ENCODE results near the gene NCF1.
"Not testable (repeated sequence)": the region's sequence is repeated elsewhere in the genome, so short reads cannot be mapped to it uniquely, and the experiment has no call there.

The NCF1 gene

GRCh38 chr7:74773760-74774750, at the start of gene NCF1:
NCF1 (plus strand) TSS chr7:74774011; CDS start chr7:74774032, 21 bp downstream.
- H3K27ac Mint-ChIP-seq; H3K4me1 Mint-ChIP-seq (ENCODE audit: low read depth); H3K9me3 Mint-ChIP-seq; H3K4me3 Mint-ChIP-seq; DNase-seq; H3K36me3 Mint-ChIP-seq (ENCODE audit: low read depth); H3K27me3 Mint-ChIP-seq: not testable (repeated sequence)

GRCh38 chr7:74725840-74726239, 48.0 kb upstream of the NCF1 start:
- Mint-ChIP-seq H3K27me3 (no peaks in the 10 kb centered on the region), H3K27ac (peak overlapping the region; percentile 52), H3K9me3 (no peaks in the 10 kb centered on the region), H3K4me1 (ENCODE audit: low read depth) (peaks cover 5% of the 10 kb centered on the region), H3K4me3 (no peak overlapping the region), H3K36me3 (ENCODE audit: low read depth) (peaks cover 47% of the 10 kb centered on the region)
- DNase-seq = no peak

GRCh38 chr7:74726309-74727101, 47.3 kb upstream of the NCF1 start:
- Mint-ChIP-seq H3K36me3 (ENCODE audit: low read depth) (peaks cover 49% of the 10 kb centered on the region), H3K4me1 (ENCODE audit: low read depth) (peaks cover 5% of the 10 kb centered on the region), H3K4me3 (no peak overlapping the region), H3K9me3 (no peaks in the 10 kb centered on the region), H3K27ac (no peak overlapping the region), H3K27me3 (no peaks in the 10 kb centered on the region)
- DNase-seq = no peak

GRCh38 chr7:74728686-74729085, 45.1 kb upstream of the NCF1 start:
- not testable (repeated sequence) for H3K9me3 Mint-ChIP-seq, H3K4me3 Mint-ChIP-seq

GRCh38 chr7:74730186-74730585, 43.6 kb upstream of the NCF1 start:
- H3K4me1 Mint-ChIP-seq (ENCODE audit: low read depth); H3K4me3 Mint-ChIP-seq; DNase-seq; H3K27ac Mint-ChIP-seq; H3K9me3 Mint-ChIP-seq; H3K27me3 Mint-ChIP-seq: not testable (repeated sequence)
- peaks cover 25% of the 10 kb centered on the region for H3K36me3 Mint-ChIP-seq (ENCODE audit: low read depth)

More at GRCh38 chr7:74728686-74729085, 45.1 kb upstream of the NCF1 start:
- peaks cover 31% of the 10 kb centered on the region for H3K36me3 Mint-ChIP-seq (ENCODE audit: low read depth)
- not testable (repeated sequence) for H3K27me3 Mint-ChIP-seq; H3K27ac Mint-ChIP-seq; DNase-seq; H3K4me1 Mint-ChIP-seq (ENCODE audit: low read depth)

- not testable (repeated sequence) for H3K27ac Mint-ChIP-seq; H3K4me3 Mint-ChIP-seq; H3K9me3 Mint-ChIP-seq; H3K36me3 Mint-ChIP-seq (ENCODE audit: low read depth); DNase-seq; H3K27me3 Mint-ChIP-seq; H3K4me1 Mint-ChIP-seq (ENCODE audit: low read depth)
Observed at GRCh38 chr7:74739974-74740703, 33.7 kb upstream of the NCF1 start.

- not testable (repeated sequence) for H3K36me3 Mint-ChIP-seq (ENCODE audit: low read depth); H3K4me1 Mint-ChIP-seq (ENCODE audit: low read depth); H3K4me3 Mint-ChIP-seq; H3K9me3 Mint-ChIP-seq; DNase-seq; H3K27ac Mint-ChIP-seq; H3K27me3 Mint-ChIP-seq
Observed at GRCh38 chr7:74743936-74744557, 29.8 kb upstream of the NCF1 start.

GRCh38 chr7:74753921-74754482, 19.8 kb upstream of the NCF1 start:
- H3K9me3 Mint-ChIP-seq; H3K27ac Mint-ChIP-seq; DNase-seq; H3K4me3 Mint-ChIP-seq; H3K27me3 Mint-ChIP-seq; H3K36me3 Mint-ChIP-seq (ENCODE audit: low read depth); H3K4me1 Mint-ChIP-seq (ENCODE audit: low read depth): not testable (repeated sequence)

GRCh38 chr7:74756673-74757072, 17.1 kb upstream of the NCF1 start:
- H3K4me3 Mint-ChIP-seq; H3K27me3 Mint-ChIP-seq; H3K9me3 Mint-ChIP-seq; H3K27ac Mint-ChIP-seq; DNase-seq; H3K36me3 Mint-ChIP-seq (ENCODE audit: low read depth); H3K4me1 Mint-ChIP-seq (ENCODE audit: low read depth): not testable (repeated sequence)

GRCh38 chr7:74758268-74758667, 15.5 kb upstream of the NCF1 start:
- H3K27ac Mint-ChIP-seq; DNase-seq; H3K4me3 Mint-ChIP-seq; H3K4me1 Mint-ChIP-seq (ENCODE audit: low read depth); H3K27me3 Mint-ChIP-seq; H3K9me3 Mint-ChIP-seq; H3K36me3 Mint-ChIP-seq (ENCODE audit: low read depth): not testable (repeated sequence)

- not testable (repeated sequence) for H3K9me3 Mint-ChIP-seq; H3K27ac Mint-ChIP-seq; H3K36me3 Mint-ChIP-seq (ENCODE audit: low read depth); H3K4me3 Mint-ChIP-seq; H3K4me1 Mint-ChIP-seq (ENCODE audit: low read depth); DNase-seq; H3K27me3 Mint-ChIP-seq
Observed at GRCh38 chr7:74758982-74759381, 14.8 kb upstream of the NCF1 start.

- DNase-seq; H3K4me3 Mint-ChIP-seq; H3K27ac Mint-ChIP-seq; H3K27me3 Mint-ChIP-seq; H3K4me1 Mint-ChIP-seq (ENCODE audit: low read depth); H3K36me3 Mint-ChIP-seq (ENCODE audit: low read depth); H3K9me3 Mint-ChIP-seq: not testable (repeated sequence)
Observed at GRCh38 chr7:74765205-74765918, 8.4 kb upstream of the NCF1 start.

- not testable (repeated sequence) for H3K9me3 Mint-ChIP-seq; H3K4me1 Mint-ChIP-seq (ENCODE audit: low read depth); H3K27ac Mint-ChIP-seq; H3K4me3 Mint-ChIP-seq; H3K36me3 Mint-ChIP-seq (ENCODE audit: low read depth); DNase-seq; H3K27me3 Mint-ChIP-seq
Observed at GRCh38 chr7:74766509-74766908, 7.3 kb upstream of the NCF1 start.

Measured in activated T-cell treated with anti-CD3 and anti-CD28 coated beads, Interleukin-2, amount 50 U/mL, for 24 hours (primary cell).